Measurements from ENCODE around the gene SPAAR. TPM values are rescaled to one million over a fixed set of nuclear protein-coding genes. Genes with fewer than 3 reads are reported as not detected.

SPAAR gene
- total RNA-seq, 1 donor from 2014 or later, result 0.56 TPM

GRCh38 chr9:35940458-35941407, 31.4 kb downstream of the SPAAR start:
- Mint-ChIP-seq H3K4me1 (ENCODE audit: unreplicated experiment) (peaks cover 51% of the 10 kb centered on the region), H3K27ac (ENCODE audit: unreplicated experiment) (no peak overlapping the region)
- TF ChIP-seq CTCF (IDR thresholded peaks at IDR 0.05), result no peak

GRCh38 chr9:35942286-35942685, 33.0 kb downstream of the SPAAR start:
- no peaks in the 10 kb centered on the region for H3K27me3 Mint-ChIP-seq (ENCODE audit: unreplicated experiment)
- DNase-seq (ENCODE audit: extremely low spot score, unreplicated experiment), result no peak
- H3K4me3 Mint-ChIP-seq (ENCODE audit: unreplicated experiment), result no peak overlapping the region
- H3K36me3 Mint-ChIP-seq (ENCODE audit: unreplicated experiment), result peaks cover 1% of the 10 kb centered on the region
- H3K27ac Mint-ChIP-seq (ENCODE audit: unreplicated experiment), result no peak overlapping the region
- TF ChIP-seq CTCF (IDR thresholded peaks at IDR 0.05), result no peak
- H3K9me3 Mint-ChIP-seq (ENCODE audit: unreplicated experiment), result peaks cover 3% of the 10 kb centered on the region
- H3K4me1 Mint-ChIP-seq (ENCODE audit: unreplicated experiment), result peaks cover 38% of the 10 kb centered on the region

More at GRCh38 chr9:35940458-35941407, 31.4 kb downstream of the SPAAR start:
- H3K27me3 Mint-ChIP-seq (ENCODE audit: unreplicated experiment), result no peaks in the 10 kb centered on the region
- peaks cover 8% of the 10 kb centered on the region for H3K9me3 Mint-ChIP-seq (ENCODE audit: unreplicated experiment)
- DNase-seq (ENCODE audit: extremely low spot score, unreplicated experiment), result no peak
- no peak overlapping the region for H3K4me3 Mint-ChIP-seq (ENCODE audit: unreplicated experiment)
- H3K36me3 Mint-ChIP-seq (ENCODE audit: unreplicated experiment), result peaks cover 1% of the 10 kb centered on the region

GRCh38 chr9:35944173-35944572, 34.9 kb downstream of the SPAAR start:
- DNase-seq (ENCODE audit: extremely low spot score, unreplicated experiment), result no peak
- no peak overlapping the region for H3K4me3 Mint-ChIP-seq (ENCODE audit: unreplicated experiment)
- peaks cover 28% of the 10 kb centered on the region for H3K4me1 Mint-ChIP-seq (ENCODE audit: unreplicated experiment)
- H3K27ac Mint-ChIP-seq (ENCODE audit: unreplicated experiment), result no peak overlapping the region
- H3K36me3 Mint-ChIP-seq (ENCODE audit: unreplicated experiment), result peaks cover 1% of the 10 kb centered on the region
- no peaks in the 10 kb centered on the region for H3K9me3 Mint-ChIP-seq (ENCODE audit: unreplicated experiment)
- no peaks in the 10 kb centered on the region for H3K27me3 Mint-ChIP-seq (ENCODE audit: unreplicated experiment)
- no peak for TF ChIP-seq CTCF (IDR thresholded peaks at IDR 0.05)

GRCh38 chr9:35944841-35945240, 35.6 kb downstream of the SPAAR start:
- Mint-ChIP-seq H3K4me1 (ENCODE audit: unreplicated experiment) (peaks cover 24% of the 10 kb centered on the region), H3K36me3 (ENCODE audit: unreplicated experiment) (peaks cover 1% of the 10 kb centered on the region), H3K27me3 (ENCODE audit: unreplicated experiment) (no peaks in the 10 kb centered on the region), H3K9me3 (ENCODE audit: unreplicated experiment) (no peaks in the 10 kb centered on the region), H3K4me3 (ENCODE audit: unreplicated experiment) (no peak overlapping the region), H3K27ac (ENCODE audit: unreplicated experiment) (peak overlapping the region; percentile 73)
- no peak for DNase-seq (ENCODE audit: extremely low spot score, unreplicated experiment)
- TF ChIP-seq CTCF (IDR thresholded peaks at IDR 0.05), result no peak

GRCh38 chr9:35945341-35946018, 36.2 kb downstream of the SPAAR start:
- peak; percentile 92 for DNase-seq (ENCODE audit: extremely low spot score, unreplicated experiment)
- Mint-ChIP-seq H3K9me3 (ENCODE audit: unreplicated experiment) (no peaks in the 10 kb centered on the region), H3K4me3 (ENCODE audit: unreplicated experiment) (peak overlapping the region; percentile 58), H3K4me1 (ENCODE audit: unreplicated experiment) (peaks cover 22% of the 10 kb centered on the region), H3K27ac (ENCODE audit: unreplicated experiment) (peak overlapping the region; percentile 86), H3K36me3 (ENCODE audit: unreplicated experiment) (peaks cover 1% of the 10 kb centered on the region), H3K27me3 (ENCODE audit: unreplicated experiment) (no peaks in the 10 kb centered on the region)
- TF ChIP-seq CTCF (IDR thresholded peaks at IDR 0.05), result peak; percentile 87

Measured in osteocyte (in vitro differentiated cells).